GM19193 (cell line): ENCODE measurements around the gene CNTNAP5.

ENCODE experiments used
- POLR2A ChIP-seq: IDR thresholded peaks from 4 replicates; pipeline ENCODE4 v1.6.1; 2011; ENCODE audit not compliant: insufficient read depth, insufficient read length; ENCODE audit errors: extremely low read depth

Gene CNTNAP5

GRCh38 chr2:124919296-124919695, 894.2 kb downstream of the CNTNAP5 start:
- no peak for TF ChIP-seq POLR2A

DNA sequence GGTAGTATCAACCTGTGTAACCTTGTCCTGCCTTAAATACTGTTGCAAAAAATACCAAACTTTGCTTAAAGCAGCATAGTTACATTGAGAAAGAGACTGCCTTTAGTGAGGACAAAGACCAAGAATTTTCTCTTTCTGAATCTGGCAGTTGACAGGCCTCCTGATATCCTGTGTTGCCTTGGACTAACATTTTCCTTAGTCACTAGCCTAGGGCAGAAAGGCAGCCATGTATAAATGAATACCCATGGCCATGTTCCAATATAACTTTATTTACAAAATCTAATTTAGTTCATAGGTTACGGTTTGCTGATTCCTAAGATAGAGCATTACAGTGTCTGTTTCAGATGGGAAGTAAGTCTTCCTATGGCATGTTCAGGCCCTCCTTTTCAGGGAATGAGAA, 895.4 kb downstream of the CNTNAP5 start:
- no peak for TF ChIP-seq POLR2A

- no peak for TF ChIP-seq POLR2A
Measured at GRCh38 chr2:124921191-124921590, 896.1 kb downstream of the CNTNAP5 start.

DNA sequence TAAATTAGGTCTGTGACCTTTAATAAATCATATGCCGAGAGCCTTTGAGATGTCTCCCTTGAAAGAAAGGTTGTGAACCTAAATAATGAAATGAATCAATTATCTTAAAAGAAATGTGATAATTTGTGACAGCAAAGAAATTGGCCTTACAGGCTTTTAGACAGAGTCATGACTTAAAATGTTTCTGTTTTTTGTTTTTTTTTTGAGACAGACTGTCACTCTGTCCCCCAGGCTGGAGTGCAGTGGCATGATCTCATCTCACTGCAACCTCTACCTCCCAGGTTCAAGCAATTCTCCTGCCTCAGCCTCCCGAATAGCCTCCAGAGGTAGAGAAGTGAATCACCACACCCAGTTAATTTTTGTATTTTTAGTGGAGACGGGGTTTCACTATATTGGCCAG, 898.0 kb downstream of the CNTNAP5 start:
- TF ChIP-seq POLR2A = no peak

DNA sequence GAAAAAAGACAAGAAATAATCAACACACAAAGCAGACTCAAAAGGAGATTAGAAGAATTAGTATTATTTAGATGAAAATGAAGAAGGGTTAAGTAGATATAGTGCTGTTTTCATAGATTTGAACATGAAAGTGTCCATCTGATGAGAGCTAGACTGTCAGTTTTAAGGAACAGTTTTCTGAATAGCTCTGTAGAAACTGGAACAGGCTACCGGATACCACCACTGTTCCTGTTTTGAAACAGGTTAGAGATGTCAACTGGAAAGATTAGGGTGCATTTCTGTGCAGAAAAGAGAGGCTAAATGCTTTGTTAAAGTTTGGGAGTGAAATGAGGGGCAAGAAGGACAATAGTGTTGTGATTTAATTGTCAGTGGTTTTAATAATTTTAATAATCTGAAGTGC, 908.8 kb downstream of the CNTNAP5 start:
- no peak for TF ChIP-seq POLR2A

DNA sequence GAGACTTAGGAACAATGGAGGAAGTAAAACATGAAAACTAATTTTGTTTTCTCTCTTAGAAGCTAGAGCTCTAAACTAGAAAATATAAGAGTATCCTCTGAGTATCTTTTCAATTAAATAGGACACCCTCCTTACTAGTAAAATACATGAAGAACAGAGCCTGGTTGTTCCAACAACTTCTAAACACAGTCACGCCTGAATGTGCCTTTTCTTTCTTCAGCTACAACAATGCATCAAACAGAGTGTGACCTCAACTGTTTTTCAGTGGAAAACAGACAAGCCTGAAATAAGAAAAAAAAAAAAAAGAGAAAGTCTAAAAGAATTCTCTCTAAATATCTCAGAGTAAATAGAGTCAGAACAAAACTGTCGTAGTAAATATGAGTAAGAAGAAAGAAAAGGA, 928.8 kb downstream of the CNTNAP5 start:
- no peak for TF ChIP-seq POLR2A

- no peak for TF ChIP-seq POLR2A
Measured at GRCh38 chr2:124959581-124959980, 934.5 kb downstream of the CNTNAP5 start.

GRCh38 chr2:124961132-124961531, 936.0 kb downstream of the CNTNAP5 start:
- TF ChIP-seq POLR2A = no peak
